Peyer's patch (tissue), 4 donors: ENCODE results near the gene BMP2K.

Experiments
- POLR2A ChIP-seq, 2 donors: fragments of 450-650 bp; IDR thresholded peaks; one replicate each; pipeline ENCODE4 v1.5.1; 2017; ENCODE audit warnings: antibody characterized with exemption in 2 of 2, mild to moderate bottlenecking in 2 of 2, moderate library complexity in 2 of 2
- TF ChIP-seq, protein P1 (sequence below), 6 experiments: fragments of 450-650 bp in 4 of 6; fragments of 200-600 bp in 2 of 6; sonication (generic) in 1 of 6; IDR thresholded peaks; one replicate each; pipeline ENCODE4 v1.5.1; 2017 to 2019; ENCODE audit warnings: antibody characterized with exemption in 6 of 6, mild to moderate bottlenecking in 3 of 6, moderate library complexity in 1 of 6

DNA sequence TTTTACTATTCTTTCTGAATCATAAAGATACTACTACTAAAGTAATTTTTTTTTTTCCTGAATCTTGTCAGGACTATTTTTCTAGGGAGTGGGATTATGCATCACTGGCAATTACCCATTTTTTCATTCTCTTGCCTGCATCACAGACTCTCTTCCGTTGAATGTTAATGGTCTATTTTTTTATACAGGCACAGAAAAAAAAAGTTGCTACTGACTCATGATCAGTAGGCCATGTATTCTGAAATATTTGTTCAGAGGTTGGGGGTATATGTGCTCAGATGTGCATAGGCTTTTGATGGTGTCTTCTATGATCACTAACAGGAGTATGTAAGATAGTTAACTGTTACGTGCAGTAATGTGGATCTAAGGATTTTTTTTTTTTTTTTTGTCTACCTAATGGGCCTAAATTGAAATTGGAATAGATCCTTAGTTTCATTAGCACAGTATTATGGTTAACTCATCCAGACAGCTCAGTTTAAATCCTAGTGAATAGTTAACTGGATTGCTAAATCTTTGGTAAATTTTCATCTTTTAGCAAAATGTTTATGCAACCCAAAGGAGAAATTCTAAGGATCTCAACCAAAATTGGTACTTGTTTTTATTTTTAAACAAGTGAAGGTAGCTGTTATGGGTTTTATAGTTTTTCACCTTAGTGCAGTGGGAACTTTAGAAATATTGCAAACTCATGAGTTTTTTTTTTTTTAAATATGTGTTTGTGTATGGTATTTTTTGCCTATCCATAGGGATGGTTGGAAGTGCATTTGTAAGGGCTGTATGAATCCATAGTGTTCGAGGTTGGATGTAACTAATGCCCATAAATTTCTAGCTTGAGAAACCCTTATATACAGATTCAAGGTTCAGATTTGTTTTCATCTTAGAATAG lies 12.1 kb downstream of the BMP2K start:
- no peak for TF ChIP-seq POLR2A (IDR thresholded peaks at IDR 0.05)
- TF ChIP-seq, protein P1, sequence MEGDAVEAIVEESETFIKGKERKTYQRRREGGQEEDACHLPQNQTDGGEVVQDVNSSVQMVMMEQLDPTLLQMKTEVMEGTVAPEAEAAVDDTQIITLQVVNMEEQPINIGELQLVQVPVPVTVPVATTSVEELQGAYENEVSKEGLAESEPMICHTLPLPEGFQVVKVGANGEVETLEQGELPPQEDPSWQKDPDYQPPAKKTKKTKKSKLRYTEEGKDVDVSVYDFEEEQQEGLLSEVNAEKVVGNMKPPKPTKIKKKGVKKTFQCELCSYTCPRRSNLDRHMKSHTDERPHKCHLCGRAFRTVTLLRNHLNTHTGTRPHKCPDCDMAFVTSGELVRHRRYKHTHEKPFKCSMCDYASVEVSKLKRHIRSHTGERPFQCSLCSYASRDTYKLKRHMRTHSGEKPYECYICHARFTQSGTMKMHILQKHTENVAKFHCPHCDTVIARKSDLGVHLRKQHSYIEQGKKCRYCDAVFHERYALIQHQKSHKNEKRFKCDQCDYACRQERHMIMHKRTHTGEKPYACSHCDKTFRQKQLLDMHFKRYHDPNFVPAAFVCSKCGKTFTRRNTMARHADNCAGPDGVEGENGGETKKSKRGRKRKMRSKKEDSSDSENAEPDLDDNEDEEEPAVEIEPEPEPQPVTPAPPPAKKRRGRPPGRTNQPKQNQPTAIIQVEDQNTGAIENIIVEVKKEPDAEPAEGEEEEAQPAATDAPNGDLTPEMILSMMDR (IDR thresholded peaks at IDR 0.05), result no peak
